GM12878 (cell line): ENCODE results near the gene MAFG. TPM values are rescaled to one million over a fixed set of nuclear protein-coding genes. Genes with fewer than 3 reads are reported as not detected.

Experiments
- ATAC-seq: fragments of 200-7000 bp; cut with Tn5 transposase; 3 replicates; pipeline ENCODE4 v1.9.1; 2020; ENCODE audit warnings: mild to moderate bottlenecking, moderate library complexity
- BruUV-seq: library from RNA; stranded (reverse); fragments of 400-500 nt; replicated peaks from 2 replicates; lab custom pipeline; 2021; lab: Mats Ljungman, UMichigan
- CTCF ChIA-PET: fragments of 300-600 bp; sonication (Branson Sonifier 250); formaldehyde crosslinking; extraction: SDS; loops from one replicate; lab custom pipeline; 2021; ENCODE audit warnings: inconsistent platforms; lab: Yijun Ruan, JAX
- POLR2A ChIA-PET: fragments of 350-600 bp; formaldehyde crosslinking; extraction: SDS; loops from one replicate; lab custom pipeline; 2021; ENCODE audit warnings: inconsistent platforms; lab: Charles Lee
- RAD21 ChIA-PET: fragments of 300-600 bp; sonication (Branson Sonifier 250); formaldehyde crosslinking; loops from one replicate; lab custom pipeline; 2023; ENCODE audit warnings: antibody characterized with exemption; ENCODE audit not compliant: unreplicated experiment; lab: Charles Lee
- SMC1A ChIA-PET: fragments of 300-600 bp; sonication (Branson Sonifier 250); formaldehyde crosslinking; loops from one replicate; lab custom pipeline; 2023; ENCODE audit not compliant: unreplicated experiment, uncharacterized antibody; lab: Charles Lee
- DNase-seq: peaks from one replicate; pipeline ENCODE4 v3.0.0-alpha.2; 2011; ENCODE audit warnings: low read depth, low spot score
- FAIRE-seq: peaks from 3 replicates; lab custom pipeline; 2011; peaks lifted over from hg19 to GRCh38; lab: Jason Lieb, UNC
- H2AFZ ChIP-seq: 2 replicates; pipeline ENCODE4 v1.6.0; 2011; ENCODE audit warnings: low read depth, low read length, control low read depth; ENCODE audit not compliant: control insufficient read depth
- H3K27ac ChIP-seq: 2 replicates; pipeline ENCODE4 v1.5.1; 2011; ENCODE audit warnings: control low read depth; ENCODE audit not compliant: control insufficient read depth, insufficient read depth
- H3K27me3 ChIP-seq, 2 experiments: replicated peaks in 1 of 2; 2 replicates each; pipeline versions ENCODE4 v1.6.0 to v1.6.1; 2011; ENCODE audit warnings: low read length in 1 of 2; ENCODE audit not compliant: control insufficient read depth in 2 of 2, insufficient read depth in 2 of 2
- H3K36me3 ChIP-seq, 2 experiments: 2 replicates each; pipeline ENCODE4 v1.5.1; 2011; ENCODE audit warnings: low read length in 1 of 2; ENCODE audit not compliant: control insufficient read depth in 2 of 2, insufficient read depth in 2 of 2
- H3K4me1 ChIP-seq: 2 replicates; pipeline ENCODE4 v1.6.1; 2011; ENCODE audit warnings: mild to moderate bottlenecking, low read length, moderate library complexity, mixed read lengths; ENCODE audit not compliant: control insufficient read depth, insufficient read depth
- H3K4me2 ChIP-seq: 2 replicates; pipeline ENCODE4 v1.6.0; 2011; ENCODE audit warnings: control low read depth; ENCODE audit not compliant: control insufficient read depth, insufficient read depth
- H3K4me3 ChIP-seq: fragments of 200-600 bp; sonication (generic); 2 replicates; pipeline ENCODE4 v1.5.1; 2016
- H3K79me2 ChIP-seq: 2 replicates; pipeline ENCODE4 v1.6.0; 2011; ENCODE audit warnings: low read length; ENCODE audit not compliant: control insufficient read depth, insufficient read depth
- H3K9ac ChIP-seq: 2 replicates; pipeline ENCODE4 v1.8.0; 2011; ENCODE audit warnings: low read length, control low read depth, mixed read lengths; ENCODE audit not compliant: control insufficient read depth, insufficient read depth
- H3K9me3 ChIP-seq: replicated peaks from 3 replicates; pipeline ENCODE4 v1.5.1; 2011; ENCODE audit warnings: mild to moderate bottlenecking, low read length; ENCODE audit not compliant: control insufficient read depth, insufficient read depth
- H4K20me1 ChIP-seq: 2 replicates; pipeline ENCODE4 v1.6.0; 2011; ENCODE audit not compliant: control insufficient read depth, insufficient read depth
- ASH2L ChIP-seq: fragments of 300-600, 200-600 bp; sonication (generic); IDR thresholded peaks from 2 replicates; pipeline ENCODE4 v1.6.1; 2017; ENCODE audit warnings: low read depth, mild to moderate bottlenecking, borderline replicate concordance
- BACH1 ChIP-seq: fragments of 450-650 bp; IDR thresholded peaks from 2 replicates; pipeline ENCODE4 v1.6.1; 2017; ENCODE audit warnings: mild to moderate bottlenecking, borderline replicate concordance
- BCL11A ChIP-seq: IDR thresholded peaks from 2 replicates; pipeline ENCODE4 v1.6.1; 2011; ENCODE audit warnings: low read depth, low read length
- CBFB ChIP-seq: IDR thresholded peaks from 2 replicates; pipeline ENCODE4 v1.6.1; 2016; ENCODE audit warnings: antibody characterized with exemption, low read depth
- EED ChIP-seq: sonication (generic); IDR thresholded peaks from 2 replicates; pipeline ENCODE4 v1.6.1; 2016; ENCODE audit warnings: antibody characterized with exemption, low read depth
- EP300 ChIP-seq, 2 experiments: fragments of 150-350 bp in 1 of 2; IDR thresholded peaks; 2 replicates each; pipeline ENCODE4 v1.6.1; 2011 to 2012; ENCODE audit warnings: low read depth in 2 of 2, low read length in 2 of 2, borderline replicate concordance in 1 of 2, improper control_type of control experiment in 1 of 2, inconsistent platforms in 1 of 2; ENCODE audit not compliant: control insufficient read depth in 1 of 2
- FOXM1 ChIP-seq: IDR thresholded peaks from 2 replicates; pipeline ENCODE4 v1.6.1; 2012; ENCODE audit warnings: low read depth, mild to moderate bottlenecking, inconsistent platforms, low read length, moderate library complexity
- HCFC1 ChIP-seq: fragments of 150-350 bp; IDR thresholded peaks from 2 replicates; pipeline ENCODE4 v1.6.1; 2014; ENCODE audit warnings: low read length
- KLF5 ChIP-seq: fragments of 450-650 bp; IDR thresholded peaks from 2 replicates; pipeline ENCODE4 v1.6.1; 2014; ENCODE audit warnings: mild to moderate bottlenecking; ENCODE audit not compliant: partially characterized antibody
- LARP7 ChIP-seq: fragments of 450-650 bp; IDR thresholded peaks from 2 replicates; pipeline ENCODE4 v1.6.1; 2017; ENCODE audit warnings: mild to moderate bottlenecking
- MYB ChIP-seq: fragments of 150-350 bp; IDR thresholded peaks from 2 replicates; pipeline ENCODE4 v1.6.1; 2014; ENCODE audit warnings: mild to moderate bottlenecking, low read depth, low read length, borderline replicate concordance
- NFYA ChIP-seq: IDR thresholded peaks from 2 replicates; pipeline ENCODE4 v1.6.1; 2011; ENCODE audit warnings: low read depth, mild to moderate bottlenecking, low read length, improper control_type of control experiment, borderline replicate concordance
- NFYB ChIP-seq: IDR thresholded peaks from 2 replicates; pipeline ENCODE4 v1.6.1; 2011; ENCODE audit warnings: low read depth, mild to moderate bottlenecking, low read length, improper control_type of control experiment, moderate library complexity; ENCODE audit not compliant: insufficient read depth
- SREBF1 ChIP-seq: IDR thresholded peaks from 2 replicates; pipeline ENCODE4 v1.6.1; 2012; ENCODE audit warnings: mild to moderate bottlenecking, low read length
- WGBS: methylation state at CpG from one replicate; pipeline ENCODE4 v1.1.6; 2016; ENCODE audit warnings: low lambda C conversion rate; ENCODE audit not compliant: insufficient replicate concordance, insufficient coverage; ENCODE audit errors: missing lambda C conversion rate; 5-methylcytosine and 5-hydroxymethylcytosine counted together
- in situ Hi-C: fragments of 300-500 bp; cut with MboI; formaldehyde crosslinking; loops from 9 replicates; pipeline ENCODE4 v1.14.3; 2018; ENCODE audit warnings: mixed read lengths
- intact Hi-C: fragments of 100-400 bp; cut with micrococcal nuclease; formaldehyde crosslinking; loops from one replicate; pipeline ENCODE4 v1.14.2; 2022; ENCODE audit not compliant: unreplicated experiment
- polyA plus RNA-seq, 11 experiments: library from polyadenylated mRNA; depleted of rRNA in 4 of 11; unstranded in 6 of 11; stranded (reverse) in 5 of 11; fragments of >200 nt; fragmentation: Nextera tagmentation in 4 of 11; fragmentation: Illumina TruSeq in 1 of 11; extraction: Ambion mirVana in 4 of 11; extraction: Trizol in 1 of 11; gene quantifications; 1 replicate in 1 of 11; 2 replicates in 10 of 11; pipeline versions ENCODE4 v1.2.1 to v1.2.3, GENCODE V29; 2011 to 2016; ENCODE audit warnings: inconsistent platforms in 2 of 11, missing spikeins in 2 of 11, low read depth in 1 of 11
- total RNA-seq, 4 experiments: library from RNA; depleted of rRNA in 3 of 4; stranded (reverse); fragments of >200 nt in 3 of 4; fragmentation: Illumina TruSeq in 1 of 4; extraction: Trizol in 1 of 4; gene quantifications; 2 replicates each; pipeline versions ENCODE4 v1.2.1 to v1.2.3, GENCODE V29; 2013 to 2021
- TF ChIP-seq, protein P1 (sequence below): IDR thresholded peaks from 2 replicates; pipeline ENCODE4 v1.6.1; 2012; ENCODE audit warnings: mild to moderate bottlenecking, low read depth, low read length
- TF ChIP-seq, protein P2 (sequence below): fragments of 450-650 bp; IDR thresholded peaks from 2 replicates; pipeline ENCODE4 v1.6.1; 2017; ENCODE audit warnings: low read depth, mild to moderate bottlenecking, moderate library complexity

The MAFG gene
- total and polyA plus RNA-seq, 10 of the 15 experiments (the other 5 are each of a cell fraction or from before 2014, with no cell fraction given): 0.48 to 20.1 (median 7.6) TPM

DNA sequence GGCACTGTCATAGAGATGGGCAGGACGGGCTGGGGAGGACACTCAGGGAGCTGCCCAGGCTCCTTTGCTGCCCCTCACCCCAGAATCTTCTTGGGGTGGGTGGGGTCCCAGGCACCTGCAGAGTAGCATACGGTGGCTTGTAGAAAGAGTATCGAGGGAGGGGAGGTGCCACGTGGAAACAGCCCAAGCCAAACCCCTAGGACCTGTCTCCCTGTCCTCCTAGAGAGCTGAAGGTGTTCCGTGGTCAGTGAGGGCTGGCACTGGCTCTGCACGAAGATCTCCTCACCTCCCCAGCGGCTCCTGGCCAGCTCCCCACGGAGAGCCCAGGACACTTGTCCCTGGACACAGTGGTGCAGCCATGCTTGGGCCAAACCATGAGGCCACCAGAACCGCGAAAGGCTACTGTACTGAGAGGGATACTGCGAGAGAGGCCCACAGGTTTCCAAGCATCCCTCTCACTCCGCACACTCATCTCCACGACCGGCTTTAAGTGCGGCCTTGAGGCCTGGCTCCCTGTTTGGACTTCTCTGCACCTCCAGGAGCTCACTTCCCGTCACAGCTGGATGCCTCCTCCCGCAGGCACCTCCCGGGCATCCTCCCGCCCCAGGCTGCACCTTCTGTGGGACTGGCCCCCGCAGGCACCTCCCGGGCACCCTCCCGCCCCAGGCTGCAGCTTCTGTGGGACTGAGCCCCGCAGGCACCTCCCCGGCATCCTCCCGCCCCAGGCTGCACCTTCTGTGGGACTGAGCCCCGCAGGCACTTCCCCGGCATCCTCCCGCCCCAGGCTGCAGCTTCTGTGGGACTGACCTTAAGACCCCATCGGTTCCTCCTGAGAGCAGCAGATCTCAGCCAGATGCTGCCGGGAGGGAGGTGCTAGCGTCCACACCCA is 2.0 kb upstream of the MAFG start:
- CTCF ChIA-PET: interaction anchor here (1.9 kb wide), 1 partner anchor 60 kb away, joined by 6 read pairs; no protein-coding TSS in a partner anchor
- Histone ChIP-seq H4K20me1 (no peaks in the 10 kb centered on the region; the same call in 1 of the 2 replicates), H3K9ac (no peak overlapping the region), H3K4me3 (no peak overlapping the region; the same call in 1 of the 2 replicates), H3K4me2 (peak overlapping the region; percentile 87), H3K9me3 (no peaks in the 10 kb centered on the region), H3K4me1 (peaks cover 17% of the 10 kb centered on the region), H3K27me3 (no peaks in the 10 kb centered on the region), H3K79me2 (peaks cover 24% of the 10 kb centered on the region), H2AFZ (no peak overlapping the region), H3K27ac (no peak overlapping the region), H3K36me3 (peaks cover 0 to 2% of the 10 kb centered on the region in 2 experiments; a peak in 1 of 4 replicates)
- POLR2A ChIA-PET: interaction anchor here (0.8 to 1.0 kb wide), 2 partner anchors 12 to 22 kb away, joined by 4 to 5 read pairs; no protein-coding TSS in a partner anchor
- WGBS: 78% methylated on average over 25 of the region's 31 CpGs
- in situ Hi-C loops: no loop called here
- intact Hi-C loops: loop anchor here (5.0 kb wide), 2 partner anchors 38 to 57 kb away; partner anchors contain the start of gene ARHGDIA
- ATAC-seq (no peak), FAIRE-seq (no peak), DNase-seq (no peak)
- TF ChIP-seq NFYA (no peak), LARP7 (no peak), NFYB (no peak), HCFC1 (no peak), BACH1 (no peak), KLF5 (no peak), EED (no peak), CBFB (no peak), ASH2L (no peak), MYB (no peak), EP300 (IDR thresholded peaks at IDR 0.05; ENCODE audit: borderline replicate concordance in 1 of 2, control insufficient read depth in 1 of 2, low read depth in 2 of 2, low read length in 2 of 2) (no peak), SREBF1 (no peak), FOXM1 (no peak), BCL11A (no peak)
- TF ChIP-seq, protein P1, sequence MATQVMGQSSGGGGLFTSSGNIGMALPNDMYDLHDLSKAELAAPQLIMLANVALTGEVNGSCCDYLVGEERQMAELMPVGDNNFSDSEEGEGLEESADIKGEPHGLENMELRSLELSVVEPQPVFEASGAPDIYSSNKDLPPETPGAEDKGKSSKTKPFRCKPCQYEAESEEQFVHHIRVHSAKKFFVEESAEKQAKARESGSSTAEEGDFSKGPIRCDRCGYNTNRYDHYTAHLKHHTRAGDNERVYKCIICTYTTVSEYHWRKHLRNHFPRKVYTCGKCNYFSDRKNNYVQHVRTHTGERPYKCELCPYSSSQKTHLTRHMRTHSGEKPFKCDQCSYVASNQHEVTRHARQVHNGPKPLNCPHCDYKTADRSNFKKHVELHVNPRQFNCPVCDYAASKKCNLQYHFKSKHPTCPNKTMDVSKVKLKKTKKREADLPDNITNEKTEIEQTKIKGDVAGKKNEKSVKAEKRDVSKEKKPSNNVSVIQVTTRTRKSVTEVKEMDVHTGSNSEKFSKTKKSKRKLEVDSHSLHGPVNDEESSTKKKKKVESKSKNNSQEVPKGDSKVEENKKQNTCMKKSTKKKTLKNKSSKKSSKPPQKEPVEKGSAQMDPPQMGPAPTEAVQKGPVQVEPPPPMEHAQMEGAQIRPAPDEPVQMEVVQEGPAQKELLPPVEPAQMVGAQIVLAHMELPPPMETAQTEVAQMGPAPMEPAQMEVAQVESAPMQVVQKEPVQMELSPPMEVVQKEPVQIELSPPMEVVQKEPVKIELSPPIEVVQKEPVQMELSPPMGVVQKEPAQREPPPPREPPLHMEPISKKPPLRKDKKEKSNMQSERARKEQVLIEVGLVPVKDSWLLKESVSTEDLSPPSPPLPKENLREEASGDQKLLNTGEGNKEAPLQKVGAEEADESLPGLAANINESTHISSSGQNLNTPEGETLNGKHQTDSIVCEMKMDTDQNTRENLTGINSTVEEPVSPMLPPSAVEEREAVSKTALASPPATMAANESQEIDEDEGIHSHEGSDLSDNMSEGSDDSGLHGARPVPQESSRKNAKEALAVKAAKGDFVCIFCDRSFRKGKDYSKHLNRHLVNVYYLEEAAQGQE: no peak
- TF ChIP-seq, protein P2, sequence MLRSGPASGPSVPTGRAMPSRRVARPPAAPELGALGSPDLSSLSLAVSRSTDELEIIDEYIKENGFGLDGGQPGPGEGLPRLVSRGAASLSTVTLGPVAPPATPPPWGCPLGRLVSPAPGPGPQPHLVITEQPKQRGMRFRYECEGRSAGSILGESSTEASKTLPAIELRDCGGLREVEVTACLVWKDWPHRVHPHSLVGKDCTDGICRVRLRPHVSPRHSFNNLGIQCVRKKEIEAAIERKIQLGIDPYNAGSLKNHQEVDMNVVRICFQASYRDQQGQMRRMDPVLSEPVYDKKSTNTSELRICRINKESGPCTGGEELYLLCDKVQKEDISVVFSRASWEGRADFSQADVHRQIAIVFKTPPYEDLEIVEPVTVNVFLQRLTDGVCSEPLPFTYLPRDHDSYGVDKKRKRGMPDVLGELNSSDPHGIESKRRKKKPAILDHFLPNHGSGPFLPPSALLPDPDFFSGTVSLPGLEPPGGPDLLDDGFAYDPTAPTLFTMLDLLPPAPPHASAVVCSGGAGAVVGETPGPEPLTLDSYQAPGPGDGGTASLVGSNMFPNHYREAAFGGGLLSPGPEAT: no peak
- BruUV-seq: no TSS peak
- RAD21 ChIA-PET: interaction anchor here (1.6 kb wide), 1 partner anchor 37 kb away, joined by 4 read pairs; no protein-coding TSS in a partner anchor
- SMC1A ChIA-PET: no interaction called here
